Naive thymus-derived CD4-positive, alpha-beta T cell (primary cell): ENCODE data around the gene ZNF853. TPM values are rescaled to one million over a fixed set of nuclear protein-coding genes. Genes with fewer than 3 reads are reported as not detected.
A peak's percentile ranks its signal among the peaks of the same experiment; 100 is the strongest.
"Not testable (repeated sequence)": the region's sequence is repeated elsewhere in the genome, so short reads cannot be mapped to it uniquely, and the experiment has no call there.

Source experiments
- ATAC-seq: fragments of 150-1000 bp; cut with Tn5 transposase; 2 replicates; pipeline ENCODE4 v1.10.0; 2021; ENCODE audit warnings: mild to moderate bottlenecking, moderate library complexity
- CTCF ChIA-PET: fragments of 350-600 bp; sonication (Branson Sonifier 250); formaldehyde crosslinking; loops from one replicate; lab custom pipeline; 2021; ENCODE audit warnings: antibody characterized with exemption; lab: Charles Lee
- POLR2A ChIA-PET: fragments of 350-600 bp; sonication (Branson Sonifier 250); formaldehyde crosslinking; loops from one replicate; lab custom pipeline; 2021; ENCODE audit warnings: antibody characterized with exemption, inconsistent platforms; lab: Charles Lee
- DNase-seq, 9 donors: peaks; one replicate each; pipeline versions ENCODE4 v3.0.0 to v3.0.0-alpha.2; 2020 to 2022; ENCODE audit warnings: mixed read lengths in 1 of 9
- H3K27ac ChIP-seq: one replicate; pipeline ENCODE4 v1.7.0; 2013; ENCODE audit warnings: mild to moderate bottlenecking, low read depth, low read length, moderate library complexity
- H3K27me3 ChIP-seq, 2 donors: one replicate each; pipeline ENCODE4 v1.7.0; 2013; ENCODE audit warnings: low read length in 2 of 2, mild to moderate bottlenecking in 2 of 2, moderate library complexity in 2 of 2; ENCODE audit not compliant: control insufficient read depth in 2 of 2, insufficient read depth in 2 of 2
- H3K36me3 ChIP-seq, 3 experiments: 1 replicate in 2 of 3; 2 replicates in 1 of 3; pipeline ENCODE4 v1.7.0; 2013; ENCODE audit warnings: low read length in 3 of 3, mild to moderate bottlenecking in 3 of 3, moderate library complexity in 1 of 3; ENCODE audit not compliant: insufficient read depth in 3 of 3, control insufficient read depth in 2 of 3
- H3K4me1 ChIP-seq, 2 donors: one replicate each; pipeline ENCODE4 v1.7.0; 2013; ENCODE audit warnings: low read length in 2 of 2, mild to moderate bottlenecking in 2 of 2, moderate library complexity in 1 of 2; ENCODE audit not compliant: control insufficient read depth in 2 of 2, insufficient read depth in 2 of 2
- H3K4me3 ChIP-seq: 2 replicates; pipeline ENCODE4 v1.7.0; 2013; ENCODE audit warnings: mild to moderate bottlenecking, low read length
- H3K9me3 ChIP-seq, 3 experiments: 1 replicate in 2 of 3; 2 replicates in 1 of 3; pipeline ENCODE4 v1.7.0; 2013; ENCODE audit warnings: low read length in 3 of 3; ENCODE audit not compliant: control insufficient read depth in 2 of 3
- H3K27ac Mint-ChIP-seq, 9 donors: one replicate each; pipeline ENCODE4 v1.8.0; 2020 to 2022; ENCODE audit warnings: mixed read lengths in 9 of 9, mild to moderate bottlenecking in 8 of 9, moderate library complexity in 5 of 9, inconsistent platforms in 2 of 9
- H3K27me3 Mint-ChIP-seq, 5 donors: one replicate each; pipeline ENCODE4 v1.8.0; 2021 to 2022; ENCODE audit warnings: mixed read lengths in 5 of 5, mild to moderate bottlenecking in 1 of 5
- H3K36me3 Mint-ChIP-seq, 5 donors: one replicate each; pipeline ENCODE4 v1.8.0; 2020 to 2022; ENCODE audit warnings: mixed read lengths in 5 of 5, mild to moderate bottlenecking in 3 of 5, inconsistent platforms in 1 of 5
- H3K4me1 Mint-ChIP-seq, 7 donors: one replicate each; pipeline ENCODE4 v1.8.0; 2020 to 2022; ENCODE audit warnings: mixed read lengths in 7 of 7, mild to moderate bottlenecking in 3 of 7, inconsistent platforms in 1 of 7
- H3K4me3 Mint-ChIP-seq, 10 donors: one replicate each; pipeline ENCODE4 v1.8.0; 2020 to 2022; ENCODE audit warnings: mild to moderate bottlenecking in 10 of 10, mixed read lengths in 10 of 10, moderate library complexity in 6 of 10, inconsistent platforms in 2 of 10
- H3K9me3 Mint-ChIP-seq, 11 donors: one replicate each; pipeline ENCODE4 v1.8.0; 2020 to 2022; ENCODE audit warnings: mixed read lengths in 11 of 11, mild to moderate bottlenecking in 4 of 11, inconsistent platforms in 1 of 11, moderate library complexity in 1 of 11
- intact Hi-C, 2 donors: fragments of 100-400 bp; cut with micrococcal nuclease; formaldehyde crosslinking; loops; one replicate each; pipeline ENCODE4 v1.15.1; 2023
- polyA plus RNA-seq, 2 donors: library from polyadenylated mRNA; unstranded; fragments of 300-500 nt; fragmentation: Illumina TruSeq; gene quantifications; one replicate each; pipeline ENCODE4 v1.2.3, GENCODE V29; 2021
- total RNA-seq, 6 experiments: library from RNA in 5 of 6; stranded (reverse) in 5 of 6; gene quantifications; 1 replicate in 5 of 6; 2 replicates in 1 of 6; pipeline ENCODE4 v1.2.3 and lab custom pipeline; 2021 to 2026

The ZNF853 gene
- total and polyA plus RNA-seq, 7 experiments from 2014 or later: 0.15 to 5.3 (median 3.2) TPM

GRCh38 chr7:6630007-6630849 lies 14.8 kb downstream of the ZNF853 start:
- no peak overlapping the region for H3K4me3 ChIP-seq
- no peaks in the 10 kb centered on the region for H3K9me3 ChIP-seq
- H3K4me1 ChIP-seq: no peaks in the 10 kb centered on the region
- no peaks in the 10 kb centered on the region for H3K27me3 Mint-ChIP-seq
- no peak overlapping the region for H3K27ac ChIP-seq
- H3K4me1 Mint-ChIP-seq: peaks cover 0 to 5% (median 0%) of the 10 kb centered on the region in 7 donors
- H3K9me3 Mint-ChIP-seq: peaks cover 0 to 4% (median 0%) of the 10 kb centered on the region in 11 donors
- intact Hi-C loops: no loop called here
- ChIA-PET CTCF (no interaction called here), POLR2A (no interaction called here)
- no peak overlapping the region for H3K4me3 Mint-ChIP-seq
- DNase-seq (no peak), ATAC-seq (no peak)
- peak overlapping the region in 2 of 9 donors; percentile 59 to 87 for H3K27ac Mint-ChIP-seq
- H3K27me3 ChIP-seq: no peaks in the 10 kb centered on the region
- no peaks in the 10 kb centered on the region for H3K36me3 ChIP-seq
- H3K36me3 Mint-ChIP-seq: peaks cover 0 to 3% (median 0%) of the 10 kb centered on the region in 5 donors

- H3K27me3 ChIP-seq: no peaks in the 10 kb centered on the region
- H3K9me3 ChIP-seq: no peaks in the 10 kb centered on the region
- DNase-seq (no peak), ATAC-seq (no peak)
- CTCF ChIA-PET: no interaction called here
- H3K9me3 Mint-ChIP-seq: peaks cover 0 to 4% (median 0%) of the 10 kb centered on the region in 11 donors
- peaks cover 0 to 3% (median 0%) of the 10 kb centered on the region in 5 donors for H3K36me3 Mint-ChIP-seq
- intact Hi-C loops: no loop called here
- H3K27ac ChIP-seq: no peak overlapping the region
- H3K4me1 ChIP-seq: no peaks in the 10 kb centered on the region
- peaks cover 0 to 4% (median 0%) of the 10 kb centered on the region in 7 donors for H3K4me1 Mint-ChIP-seq
- no peak overlapping the region for H3K4me3 ChIP-seq
- no peaks in the 10 kb centered on the region for H3K36me3 ChIP-seq
- H3K27me3 Mint-ChIP-seq: no peaks in the 10 kb centered on the region
- POLR2A ChIA-PET: no interaction called here
- no peak overlapping the region for H3K4me3 Mint-ChIP-seq
- H3K27ac Mint-ChIP-seq: peak overlapping the region in 1 of 9 donors; percentile 81
Observed at GRCh38 chr7:6631605-6632004, 16.2 kb downstream of the ZNF853 start.

GRCh38 chr7:6634021-6634420 lies 18.6 kb downstream of the ZNF853 start:
- Histone ChIP-seq H3K36me3 (no peaks in the 10 kb centered on the region), H3K4me3 (no peak overlapping the region), H3K27me3 (no peaks in the 10 kb centered on the region), H3K27ac (no peak overlapping the region), H3K9me3 (no peaks in the 10 kb centered on the region), H3K4me1 (peaks cover 10 to 11% of the 10 kb centered on the region in 2 donors)
- Mint-ChIP-seq H3K27ac (peak overlapping the region in 4 of 9 donors; percentile 14 to 72 (median 42)), H3K27me3 (no peaks in the 10 kb centered on the region), H3K4me3 (peak overlapping the region in 3 of 10 donors; percentile 12 to 40 (median 39)), H3K36me3 (peaks cover 0 to 6% (median under 1%) of the 10 kb centered on the region in 5 donors), H3K9me3 (peaks cover 0 to 4% (median 0%) of the 10 kb centered on the region in 11 donors), H3K4me1 (peaks cover 13 to 16% (median 14%) of the 10 kb centered on the region in 7 donors)
- intact Hi-C loops: no loop called here
- ChIA-PET POLR2A (no interaction called here), CTCF (no interaction called here)
- no peak for DNase-seq
- no peak for ATAC-seq

GRCh38 chr7:6634971-6635370 lies 19.6 kb downstream of the ZNF853 start:
- Mint-ChIP-seq H3K27ac (peak overlapping the region in 3 of 9 donors; percentile 21 to 81 (median 58)), H3K36me3 (peaks cover 0 to 15% (median 8%) of the 10 kb centered on the region in 5 donors), H3K4me3 (peak overlapping the region in 5 of 10 donors; percentile 29 to 89 (median 68)), H3K4me1 (peaks cover 21 to 24% (median 22%) of the 10 kb centered on the region in 7 donors)
- H3K27ac ChIP-seq, H3K9me3 Mint-ChIP-seq, POLR2A ChIA-PET, CTCF ChIA-PET, intact Hi-C loops, H3K27me3 ChIP-seq, H3K4me3 ChIP-seq, H3K27me3 Mint-ChIP-seq, DNase-seq, H3K36me3 ChIP-seq, H3K9me3 ChIP-seq: not testable (repeated sequence)
- peaks cover 10 to 14% of the 10 kb centered on the region in 2 donors for H3K4me1 ChIP-seq
- ATAC-seq: peak; percentile 24

GRCh38 chr7:6636741-6637543 lies 21.5 kb downstream of the ZNF853 start, which contains the start of gene ZNF316:
ZNF316 (plus strand) TSS chr7:6637318; CDS start chr7:6642410, 5,092 bp downstream.
- H3K27me3 ChIP-seq: no peaks in the 10 kb centered on the region
- peak within 1 kb of the TSS; percentile 76 for H3K27ac ChIP-seq
- POLR2A ChIA-PET: interaction anchor here (1.0 to 1.4 kb wide), 3 partner anchors 15 to 59 kb away, joined by 3 to 5 read pairs (median 5); no protein-coding TSS in a partner anchor
- H3K4me3 ChIP-seq: peak within 1 kb of the TSS; percentile 52
- Mint-ChIP-seq H3K36me3 (peaks cover 0 to 31% (median 16%) of the 10 kb centered on the region in 5 donors), H3K27ac (peak within 1 kb of the TSS; percentile 81 to 95 (median 87)), H3K4me1 (peaks cover 24 to 32% (median 26%) of the 10 kb centered on the region in 7 donors), H3K27me3 (no peaks in the 10 kb centered on the region), H3K9me3 (peaks cover 0 to 4% (median 0%) of the 10 kb centered on the region in 11 donors), H3K4me3 (peak within 1 kb of the TSS; percentile 81 to 90 (median 88))
- intact Hi-C loops: loop anchor here (1.0 kb wide), 4 partner anchors 47 to 92 kb away; partner anchors contain the start of genes ZNF12 (in 2 of the 2) and INTS15 (in 1 of the 2)
- ATAC-seq: peak; percentile 77
- no peaks in the 10 kb centered on the region for H3K9me3 ChIP-seq
- DNase-seq: peak in 8 of 9 donors; percentile 14 to 83 (median 44)
- H3K36me3 ChIP-seq: peaks cover 0 to 27% (median 0%) of the 10 kb centered on the region in 3 experiments
- peaks cover 10 to 14% of the 10 kb centered on the region in 2 donors for H3K4me1 ChIP-seq
- CTCF ChIA-PET: interaction anchor here (0.6 kb wide), 1 partner anchor 552 kb away, joined by 4 read pairs; no protein-coding TSS in a partner anchor
